Stimulated activated CD8-positive, alpha-beta memory T cell treated with anti-CD3 and anti-CD28 coated beads, Interleukin-2, amount 100 ng/mL, for 1 hour (primary cell): Measurements from ENCODE around the gene OSCAR.
"Not testable (repeated sequence)": the region's sequence is repeated elsewhere in the genome, so short reads cannot be mapped to it uniquely, and the experiment has no call there.

Experiments
- DNase-seq, 2 donors: peaks; one replicate each; pipeline ENCODE4 v3.0.0-alpha.2; 2020; ENCODE audit warnings: low read depth in 2 of 2

Gene OSCAR

DNA sequence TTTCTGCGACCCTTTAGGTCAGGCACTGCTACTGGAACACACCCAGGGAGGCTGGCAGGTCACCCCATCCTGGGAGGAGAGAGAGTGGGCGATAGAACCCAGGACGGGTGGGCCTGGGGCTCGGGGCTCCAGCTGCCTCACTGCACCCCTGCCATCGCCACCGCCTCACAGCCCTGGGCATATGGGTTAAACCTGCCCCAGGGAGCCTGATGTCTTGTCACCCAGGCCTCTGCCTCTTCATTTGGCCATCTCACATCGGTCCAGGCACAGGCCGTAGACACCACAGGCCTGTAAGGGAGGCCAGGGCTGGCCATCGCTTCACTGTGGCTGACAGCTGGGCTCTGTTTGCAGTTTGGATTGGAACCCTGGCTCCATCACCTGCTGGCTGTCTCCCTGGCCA, 25.1 kb upstream of the OSCAR start:
- no peak for DNase-seq

DNA sequence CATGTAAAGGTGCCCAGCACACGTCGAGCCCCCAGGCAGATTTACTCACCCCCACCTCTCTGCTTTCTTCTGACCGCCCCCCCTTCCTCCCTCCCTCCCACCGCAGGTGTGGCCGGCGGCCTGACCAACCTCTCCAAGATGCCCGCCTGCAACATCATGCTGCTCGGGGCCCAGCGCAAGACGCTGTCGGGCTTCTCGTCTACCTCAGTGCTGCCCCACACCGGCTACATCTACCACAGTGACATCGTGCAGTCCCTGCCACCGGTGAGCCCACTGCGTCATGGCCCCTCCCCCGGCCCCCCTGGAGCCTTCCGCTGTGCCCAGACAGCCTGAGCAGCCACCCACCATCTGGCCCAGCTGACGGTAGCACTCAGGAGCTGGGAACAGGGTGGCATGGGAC, 23.8 kb upstream of the OSCAR start:
- no peak for DNase-seq

DNA sequence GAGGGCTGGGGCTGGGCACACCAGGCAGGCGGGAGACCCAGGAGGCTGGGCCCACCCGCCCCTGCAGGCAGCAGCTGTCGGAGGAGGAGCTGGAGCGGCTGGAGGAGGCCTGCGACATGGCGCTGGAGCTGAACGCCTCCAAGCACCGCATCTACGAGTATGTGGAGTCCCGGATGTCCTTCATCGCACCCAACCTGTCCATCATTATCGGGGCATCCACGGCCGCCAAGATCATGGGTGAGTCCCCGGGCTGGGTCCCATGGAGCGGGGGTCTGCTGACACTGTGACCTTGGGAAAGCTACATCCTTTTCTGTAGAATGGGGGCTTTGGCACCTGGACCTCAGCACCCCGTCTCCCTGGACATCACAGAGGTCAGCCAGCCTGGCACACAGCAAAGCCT, 23.1 kb upstream of the OSCAR start:
- DNase-seq, result no peak

DNA sequence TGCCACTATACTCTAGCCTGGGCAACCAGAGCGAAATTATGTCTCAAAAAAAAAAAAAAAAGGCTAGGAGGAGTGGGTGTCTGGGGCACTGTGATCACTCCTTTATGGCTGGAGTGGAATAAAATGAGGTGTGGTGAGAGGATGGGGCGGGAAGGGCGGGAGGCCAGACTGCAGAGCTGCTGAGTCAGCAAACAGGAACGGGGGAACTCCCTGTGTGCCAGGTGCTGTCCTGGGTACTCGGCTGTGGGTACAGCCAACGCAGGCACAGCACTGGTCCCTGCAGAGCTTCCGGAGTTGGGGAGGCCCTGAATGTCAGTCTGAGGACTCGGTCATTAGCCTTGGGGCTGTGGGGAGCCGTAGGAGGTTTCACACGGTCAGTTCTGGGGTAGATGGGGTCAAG, 20.7 kb upstream of the OSCAR start:
- DNase-seq, result no peak

DNA sequence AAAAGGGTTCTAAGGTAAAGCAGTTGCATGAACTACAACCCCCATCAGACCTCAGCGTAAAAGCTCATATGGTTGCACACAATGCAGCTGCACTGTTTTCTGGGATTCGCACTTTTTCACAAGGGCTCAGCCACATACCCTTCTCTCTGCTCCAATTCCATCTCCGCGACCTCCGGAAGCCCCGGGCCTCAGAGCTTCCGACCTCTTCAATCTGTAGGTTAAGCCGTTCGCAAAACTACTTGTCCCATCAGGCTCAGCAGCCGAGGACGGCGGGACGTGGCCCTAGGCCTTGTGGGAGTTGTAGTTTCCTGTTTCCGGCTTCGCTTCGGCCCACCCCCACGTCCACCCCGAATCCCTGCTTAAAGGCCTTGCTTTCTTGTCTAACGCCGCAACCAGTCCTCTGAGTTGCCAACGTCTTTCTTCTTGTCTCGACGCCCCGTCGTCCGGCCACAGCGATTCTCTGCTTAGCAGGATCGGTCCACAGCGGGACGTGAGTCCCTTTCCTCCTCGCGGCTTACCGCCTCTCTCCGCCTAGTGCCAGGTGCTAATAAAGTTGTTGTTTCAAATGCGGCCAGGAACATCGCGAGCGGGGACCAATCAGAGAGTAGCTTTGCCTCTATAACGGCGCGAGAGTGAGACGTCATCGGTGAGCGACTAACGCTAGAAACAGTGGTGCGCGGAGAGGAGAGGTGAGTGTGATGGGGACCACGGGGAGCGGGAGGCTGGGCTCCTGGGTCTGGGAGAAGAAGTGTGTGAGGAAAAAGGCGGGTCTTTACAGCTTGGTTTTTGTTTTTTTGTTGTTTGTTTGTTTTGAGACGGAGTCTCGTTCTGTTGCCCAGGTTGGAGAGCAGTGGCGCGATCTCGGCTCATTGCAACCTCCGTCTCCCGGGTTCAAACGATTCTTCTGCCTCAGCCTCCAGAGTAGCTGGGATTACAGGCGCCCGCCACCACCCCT, 14.8 kb upstream of the OSCAR start, which contains the start of the genes PRPF31 and TFPT:
Gene PRPF31 (plus strand): TSS at position 646 of the 955 bp plus-strand sequence. CDS start 2,525 bp downstream, outside the sequence.
Gene TFPT (minus strand): TSS at position 549 of the 955 bp plus-strand sequence. CDS start 388 bp downstream, at position 161.
- DNase-seq, result peak; percentile 91 to 95

DNA sequence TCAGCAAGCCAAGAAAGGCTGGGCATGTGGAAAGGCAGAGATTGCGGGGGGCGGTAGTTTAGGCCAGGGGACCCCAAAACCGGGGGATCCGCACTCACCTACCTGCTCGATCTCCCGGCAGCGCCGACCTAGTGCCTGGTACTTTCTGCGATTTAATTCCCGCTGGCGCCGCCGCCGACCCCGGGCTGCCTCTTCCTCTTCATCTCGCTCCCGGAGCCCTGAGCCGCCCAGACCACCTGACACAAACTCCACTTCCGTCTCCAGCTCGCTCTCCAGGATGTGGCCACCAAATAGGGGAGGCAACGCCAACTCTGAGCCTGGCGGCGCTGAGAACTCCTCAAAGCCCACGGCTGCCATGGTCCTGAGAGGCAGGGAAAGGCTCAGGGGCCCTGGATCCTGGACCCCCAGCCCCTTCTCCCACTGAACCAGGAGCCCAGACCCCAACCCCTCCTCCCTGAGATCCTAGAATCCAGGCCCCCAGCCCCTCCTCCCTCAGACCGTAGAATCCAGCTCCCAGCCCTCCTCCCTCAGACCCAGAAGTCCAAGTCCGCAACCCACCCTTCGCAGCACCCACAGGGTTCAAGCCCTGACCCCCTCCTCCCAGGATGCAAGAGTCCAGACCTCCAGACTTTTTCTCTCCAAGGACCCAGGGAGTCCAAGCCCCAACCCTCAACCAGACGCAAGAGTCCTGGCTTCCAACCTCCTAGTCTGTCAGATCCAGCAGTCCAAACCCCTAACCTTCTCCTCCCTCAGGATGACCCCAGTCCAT, 13.9 kb upstream of the OSCAR start:
- no peak for DNase-seq

DNA sequence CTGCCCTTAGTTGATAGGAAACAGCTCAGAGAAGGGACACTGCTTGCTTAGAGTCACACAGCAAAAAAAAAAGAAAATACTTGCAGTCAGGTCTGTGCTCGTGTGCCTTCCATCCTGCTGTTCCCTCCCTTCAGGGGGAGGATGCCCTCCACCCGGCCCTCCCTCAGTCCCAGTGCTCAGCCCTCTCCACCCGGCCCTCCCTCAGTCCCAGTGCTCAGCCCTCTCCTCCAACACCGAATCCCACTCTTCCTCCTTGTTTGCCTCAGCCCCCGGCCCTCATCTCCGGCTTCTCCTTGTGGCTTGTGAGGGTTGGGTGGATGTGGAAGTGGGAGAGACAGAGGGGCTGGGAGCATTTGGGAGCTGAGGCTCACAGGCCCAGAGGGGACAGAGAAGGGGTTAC, 9.0 kb upstream of the OSCAR start:
- no peak for DNase-seq

DNA sequence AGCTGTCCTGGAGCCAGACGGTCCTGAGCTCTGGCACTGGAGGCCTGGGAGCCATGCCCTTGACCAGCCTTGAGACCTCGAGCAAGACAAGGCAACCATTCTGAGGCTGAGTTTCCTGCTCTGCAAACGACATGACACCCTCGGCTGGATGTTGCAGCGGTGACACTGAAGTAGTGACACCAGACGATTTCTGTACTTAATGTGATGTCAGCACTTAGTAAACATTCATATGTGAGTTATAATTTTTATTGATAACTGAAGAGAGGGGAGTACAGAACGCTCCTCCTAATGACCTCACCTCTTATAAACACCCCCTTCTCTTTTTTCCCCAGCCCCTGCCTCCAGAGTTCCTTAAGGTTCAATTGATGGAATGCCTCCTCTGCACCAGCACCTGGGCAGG, 7.9 kb upstream of the OSCAR start:
- no peak for DNase-seq

DNA sequence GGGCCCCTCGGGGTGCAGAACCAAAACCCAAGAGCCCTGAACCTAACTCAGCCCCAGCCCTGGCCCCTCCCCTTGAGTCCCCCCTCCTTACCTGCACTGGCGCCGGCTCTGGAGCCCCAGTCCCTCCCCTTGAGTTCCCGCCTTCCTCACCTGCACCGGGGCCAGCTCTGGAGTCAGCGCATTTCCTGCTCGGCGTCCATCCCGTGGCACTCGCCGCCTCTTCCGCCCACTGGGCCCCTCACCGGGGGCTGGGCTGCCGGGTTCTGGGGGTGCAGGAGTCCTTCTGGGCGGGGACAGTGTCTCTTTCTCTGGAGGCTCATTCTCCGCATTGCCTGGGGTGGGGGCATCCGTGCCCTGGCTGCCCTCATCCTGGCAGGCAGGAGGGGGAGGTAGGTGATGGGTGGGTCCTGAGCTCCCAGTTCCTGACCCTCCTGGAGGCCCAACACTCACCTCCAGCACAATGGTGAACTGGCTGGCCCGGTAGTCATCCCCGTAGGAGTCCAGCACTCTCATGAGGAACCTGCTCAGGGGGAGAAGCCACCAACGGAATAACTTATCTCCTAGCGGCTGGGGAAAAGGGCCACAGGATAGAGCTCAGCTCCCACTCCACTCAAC, 7.4 kb upstream of the OSCAR start:
- DNase-seq, result no peak

DNA sequence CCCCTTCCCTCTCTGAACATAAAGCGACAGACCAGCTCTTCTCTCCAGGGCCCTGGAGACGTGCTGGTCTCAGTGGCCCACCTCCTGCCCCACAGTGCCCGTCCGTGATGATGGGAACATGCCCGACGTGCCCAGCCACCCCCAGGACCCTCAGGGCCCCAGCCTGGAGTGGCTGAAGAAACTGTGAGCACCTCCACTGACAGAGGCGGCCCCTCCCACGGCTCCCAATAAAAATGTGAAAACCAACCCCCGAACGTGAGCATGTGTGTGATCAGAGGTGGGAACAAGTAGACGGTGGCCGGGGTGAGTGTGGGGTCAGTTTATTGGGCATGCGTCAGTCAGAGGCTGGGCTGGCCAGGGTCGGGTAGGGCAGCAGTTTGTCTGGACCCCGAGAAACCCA, 6.1 kb upstream of the OSCAR start:
- DNase-seq, result no peak

DNA sequence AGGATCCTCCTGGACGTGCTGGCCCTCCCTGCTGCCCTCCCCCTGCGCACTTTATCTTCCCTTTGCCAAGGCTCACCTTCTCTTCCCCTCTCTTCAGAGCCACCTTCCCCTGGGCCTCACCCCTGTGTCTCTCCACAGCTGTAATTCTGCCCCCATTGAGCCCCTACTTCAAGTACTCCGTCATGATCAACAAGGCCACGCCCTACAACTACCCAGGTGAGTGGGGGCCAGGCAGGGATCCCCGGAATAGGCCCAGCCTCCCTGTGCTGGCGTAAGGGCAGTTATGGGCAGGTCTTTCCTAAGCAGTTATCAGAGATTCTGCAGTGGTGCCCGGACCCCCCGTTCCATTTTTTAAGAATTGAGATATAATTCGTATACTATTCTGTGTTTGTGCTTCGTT, 5.2 kb upstream of the OSCAR start:
- no peak for DNase-seq

DNA sequence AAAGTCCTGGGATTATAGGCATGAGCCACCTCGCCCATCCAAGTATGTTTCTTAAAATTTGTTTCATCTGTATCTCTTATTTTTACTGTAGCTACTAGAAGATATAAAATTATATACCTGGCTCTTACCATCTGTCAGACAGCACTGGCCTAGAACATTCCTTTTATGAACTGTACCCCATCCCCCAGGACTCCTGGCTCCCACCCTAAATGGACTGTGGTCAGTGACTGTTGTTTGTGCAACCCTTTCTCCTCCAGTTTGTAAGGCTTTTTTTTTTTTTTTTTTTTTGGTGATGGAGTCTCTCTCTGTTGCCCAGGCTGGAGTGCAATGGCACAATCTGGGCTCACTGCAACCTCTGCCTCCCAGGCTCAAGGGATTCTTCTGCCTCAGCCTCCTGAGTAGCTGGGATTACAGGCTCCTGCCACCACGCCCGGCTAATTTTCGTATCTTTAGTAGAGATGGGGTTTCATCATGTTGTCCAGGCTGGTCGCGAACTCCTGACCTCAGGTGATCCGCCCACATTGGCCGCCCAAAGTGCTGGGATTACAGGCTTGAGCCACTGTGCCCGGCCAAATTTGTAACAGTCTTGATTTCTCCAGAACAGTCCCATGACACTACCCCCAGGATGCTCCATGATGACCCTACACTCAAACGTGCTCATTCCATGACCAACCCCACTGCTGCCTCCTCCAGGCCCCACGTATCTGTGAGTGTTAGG, 4.6 kb upstream of the OSCAR start:
- DNase-seq, result no peak

DNA sequence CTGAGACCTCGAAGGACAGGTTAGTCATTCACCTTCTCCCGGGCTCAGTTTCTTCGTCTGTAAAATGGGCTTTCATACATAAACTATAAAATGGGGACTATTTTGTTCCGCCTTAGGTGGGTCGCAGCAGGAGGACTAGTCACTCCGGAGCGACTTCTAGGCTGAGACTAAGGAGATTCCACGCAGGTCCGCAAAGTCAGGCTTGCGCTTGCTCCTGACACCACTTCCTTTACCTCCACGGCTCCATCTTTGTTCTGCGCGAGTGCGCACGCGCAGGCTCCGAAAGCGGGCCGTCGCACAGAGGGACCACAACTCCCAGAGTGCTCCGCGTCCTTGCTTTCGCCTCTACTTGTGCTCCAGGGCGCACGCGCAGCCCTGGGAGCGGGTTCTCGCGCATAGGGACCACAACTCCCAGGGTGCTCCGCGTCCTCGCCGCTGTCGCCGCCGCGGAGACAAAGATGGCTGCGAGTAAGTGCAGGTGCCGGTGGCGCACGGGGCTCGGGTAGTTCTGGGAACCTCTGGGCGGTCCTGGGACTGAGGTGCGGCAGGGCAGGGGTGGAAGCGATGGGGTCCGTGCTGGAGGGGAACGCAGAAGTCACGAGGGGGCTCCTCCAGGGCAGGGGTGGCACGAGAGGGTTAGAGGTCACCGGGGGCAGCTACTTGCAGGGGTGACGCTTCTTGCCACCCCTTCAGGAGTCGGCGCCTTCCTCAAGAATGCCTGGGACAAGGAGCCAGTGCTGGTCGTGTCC, 2.0 kb upstream of the OSCAR start, which contains the start of gene NDUFA3:
Gene NDUFA3 (plus strand): TSS at position 435 of the 749 bp plus-strand sequence. CDS start 24 bp downstream, at position 459.
- DNase-seq, result peak; percentile 95

DNA sequence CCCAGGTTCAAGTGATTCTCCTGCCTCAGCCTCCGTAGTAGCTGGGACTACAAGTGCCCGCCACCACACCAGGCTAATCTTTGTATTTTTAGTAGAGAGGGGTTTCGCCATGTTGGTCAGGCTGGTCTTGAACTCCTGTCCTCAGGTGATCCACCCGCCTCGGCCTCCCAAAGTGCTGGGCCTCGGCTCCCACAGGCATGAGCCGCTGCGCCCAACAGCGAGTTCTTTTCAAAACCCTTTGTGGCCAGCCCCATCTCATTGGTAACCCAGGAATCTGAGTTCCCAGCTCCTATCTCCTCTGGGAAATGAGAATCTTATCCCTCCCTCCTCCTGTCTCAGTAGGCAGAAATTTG, 724 bp downstream of the OSCAR start:
- DNase-seq, result not testable (repeated sequence)

DNA sequence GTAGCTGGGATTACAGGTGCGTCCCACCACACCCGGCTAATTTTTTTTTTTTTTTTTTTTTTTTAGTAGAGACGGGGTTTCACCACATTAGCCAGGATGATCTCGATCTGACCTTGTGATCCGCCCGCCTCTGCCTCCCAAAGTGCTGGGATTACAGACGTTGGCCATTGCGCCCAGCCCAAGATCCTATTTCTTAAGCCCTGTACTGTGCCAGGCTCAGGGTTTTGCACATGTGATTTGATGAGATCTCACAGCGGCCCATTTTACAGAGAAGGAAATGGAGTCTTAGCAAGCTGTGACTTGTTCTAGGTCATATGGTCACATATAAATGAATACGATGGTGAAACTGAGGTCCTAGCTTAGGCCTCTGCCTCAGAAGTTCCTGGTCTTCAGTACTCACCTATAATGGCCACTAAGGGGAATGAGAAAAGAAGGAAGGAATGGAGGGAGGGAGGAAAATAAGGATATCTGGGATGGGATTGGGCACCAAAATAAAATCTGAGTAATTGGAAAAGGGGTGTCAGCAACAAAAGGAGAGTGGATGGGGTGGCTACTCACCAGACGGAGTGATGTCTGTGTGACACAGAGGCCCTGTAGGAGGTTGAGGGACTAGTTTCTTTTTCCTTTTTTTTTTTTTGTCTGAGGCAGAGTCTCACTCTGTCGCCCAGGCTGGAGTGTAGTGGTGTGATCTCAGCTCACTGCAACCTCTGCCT, 1.3 kb downstream of the OSCAR start:
- DNase-seq, result no peak

DNA sequence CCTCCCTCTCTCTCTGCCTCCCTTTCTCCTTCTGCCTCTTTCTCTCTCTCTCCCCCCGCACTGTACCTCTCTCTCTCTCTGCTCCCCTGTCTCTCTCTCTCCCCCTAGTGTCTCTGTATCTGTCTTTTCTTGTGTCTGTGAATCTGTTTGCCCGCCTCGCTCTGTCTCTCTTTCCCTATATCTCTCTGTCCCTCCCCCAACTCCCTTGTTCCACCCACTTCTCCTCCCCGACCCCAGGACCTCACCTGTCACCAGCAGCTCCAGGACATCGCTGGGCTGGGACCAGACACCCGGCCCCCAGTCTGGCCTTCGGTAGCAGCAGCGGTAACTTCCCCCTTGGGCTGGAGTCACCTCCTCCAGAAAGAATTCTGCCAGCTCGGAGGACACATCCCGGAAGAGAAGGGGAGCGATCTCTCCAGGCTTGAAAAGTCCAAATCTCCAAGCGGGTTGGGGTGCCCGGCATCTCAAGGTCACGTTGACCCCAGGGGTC, 3.9 kb downstream of the OSCAR start:
- DNase-seq, result no peak

DNA sequence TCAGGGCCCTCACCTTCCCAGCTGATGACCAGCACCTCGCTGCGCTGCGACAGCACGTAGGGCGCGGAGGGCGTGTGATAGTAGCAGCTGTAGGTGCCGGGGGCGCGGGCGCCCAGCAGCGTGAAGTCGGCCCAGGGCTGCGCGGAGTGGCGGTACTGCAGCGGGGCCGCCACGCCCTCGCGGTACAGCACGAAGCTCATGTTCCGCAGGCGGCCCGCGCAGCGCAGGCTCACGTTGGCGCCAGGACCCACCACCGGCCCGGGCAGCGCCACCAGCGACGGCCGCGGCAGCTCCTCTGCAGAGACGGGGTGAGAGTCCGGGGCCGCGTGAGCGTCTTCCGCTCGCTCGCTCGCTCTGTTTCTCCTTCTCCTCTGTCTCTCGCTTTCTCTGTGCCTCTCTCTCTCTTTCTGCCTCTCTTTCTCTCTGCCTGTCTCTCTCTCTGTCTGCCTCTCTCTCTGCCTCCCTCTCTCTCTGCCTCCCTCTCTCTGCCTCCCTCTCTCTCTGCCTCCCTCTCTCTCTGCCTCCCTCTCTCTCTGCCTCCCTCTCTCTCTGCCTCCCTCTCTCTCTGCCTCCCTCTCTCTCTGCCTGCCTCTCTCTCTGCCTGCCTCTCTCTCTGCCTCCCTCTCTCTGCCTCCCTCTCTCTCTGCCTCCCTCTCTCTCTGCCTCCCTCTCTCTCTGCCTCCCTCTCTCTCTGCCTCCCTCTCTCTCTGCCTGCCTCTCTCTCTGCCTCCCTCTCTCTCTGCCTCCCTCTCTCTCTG, 4.6 kb downstream of the OSCAR start:
- peak in 1 of 2 donors; percentile 25 for DNase-seq

DNA sequence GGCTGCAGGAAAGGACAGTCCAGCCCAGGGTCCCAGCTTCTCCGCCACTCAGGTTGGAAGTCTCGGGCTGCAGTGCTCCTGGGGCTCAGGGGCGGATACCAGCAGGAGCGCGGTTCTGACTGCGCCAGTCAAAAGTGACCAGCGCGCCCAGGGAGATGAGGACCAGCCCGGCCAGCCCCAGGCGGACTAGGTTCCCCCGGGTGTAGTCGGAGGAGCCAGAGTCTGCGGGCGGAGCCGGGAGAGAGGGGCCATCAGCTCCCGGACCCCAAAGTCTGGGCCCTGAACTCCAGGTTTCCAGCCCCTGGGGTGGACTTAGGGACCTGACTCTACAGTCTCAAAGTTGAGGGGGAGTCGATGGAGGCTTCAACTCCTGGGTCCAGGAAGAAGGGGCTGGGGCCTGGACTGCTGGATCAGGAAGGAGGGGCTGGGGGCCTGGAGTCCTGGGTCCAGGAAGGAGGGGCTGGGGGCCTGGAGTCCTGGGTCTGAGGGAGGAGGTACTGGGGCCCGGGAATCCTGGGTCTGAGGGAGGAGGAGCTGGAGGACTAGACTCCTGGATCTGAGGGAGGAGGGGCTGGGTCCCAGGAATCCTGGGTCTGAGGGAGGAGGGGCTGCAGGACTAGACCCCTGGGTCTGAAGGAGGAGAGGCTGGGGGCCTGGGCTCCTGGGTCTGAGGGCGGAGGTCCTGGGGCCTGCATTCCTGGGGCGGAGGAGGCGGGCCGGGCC, 5.3 kb downstream of the OSCAR start:
- no peak for DNase-seq
